Common myeloid progenitor, CD34-positive (primary cell): Measurements from ENCODE around the gene FAM107B.

Experiments
- CTCF ChIA-PET: fragments of 350-600 bp; sonication (Branson Sonifier 250); formaldehyde crosslinking; loops from one replicate; lab custom pipeline; 2021; ENCODE audit warnings: antibody characterized with exemption; lab: Charles Lee
- POLR2A ChIA-PET: fragments of 350-600 bp; sonication (Branson Sonifier 250); formaldehyde crosslinking; loops from one replicate; lab custom pipeline; 2021; ENCODE audit warnings: antibody characterized with exemption; lab: Charles Lee
- DNase-seq, 3 donors: peaks; one replicate each; pipeline versions ENCODE4 v3.0.0 to v3.0.0-alpha.2; 2013
- H3K27ac ChIP-seq, 2 experiments: 1 replicate in 1 of 2; 2 replicates in 1 of 2; pipeline ENCODE4 v1.7.0; 2013; ENCODE audit warnings: inconsistent platforms in 2 of 2, low read length in 2 of 2, mild to moderate bottlenecking in 2 of 2, low read depth in 1 of 2, moderate library complexity in 1 of 2; ENCODE audit not compliant: severe bottlenecking in 2 of 2, insufficient read depth in 1 of 2, poor library complexity in 1 of 2
- H3K27me3 ChIP-seq, 5 experiments: replicated peaks in 2 of 5; 1 replicate in 3 of 5; 2 replicates in 2 of 5; pipeline versions ENCODE4 v1.6.1 to v1.7.0; 2013; ENCODE audit warnings: low read length in 4 of 5, mild to moderate bottlenecking in 2 of 5, moderate library complexity in 2 of 5, inconsistent platforms in 1 of 5; ENCODE audit not compliant: insufficient read depth in 5 of 5, control insufficient read depth in 4 of 5
- H3K36me3 ChIP-seq, 4 experiments: 1 replicate in 2 of 4; 2 replicates in 2 of 4; pipeline versions ENCODE4 v1.6.1 to v1.7.0; 2013; ENCODE audit warnings: low read length in 3 of 4, control low read depth in 1 of 4, mild to moderate bottlenecking in 1 of 4; ENCODE audit not compliant: control insufficient read depth in 4 of 4, insufficient read depth in 4 of 4
- H3K4me1 ChIP-seq, 4 experiments: 1 replicate in 3 of 4; 2 replicates in 1 of 4; pipeline versions ENCODE4 v1.6.1 to v1.7.1; 2013; ENCODE audit warnings: low read length in 3 of 4, mild to moderate bottlenecking in 3 of 4, control low read depth in 1 of 4, inconsistent platforms in 1 of 4, moderate library complexity in 1 of 4; ENCODE audit not compliant: control insufficient read depth in 4 of 4, insufficient read depth in 4 of 4; ENCODE audit errors: control extremely low read depth in 1 of 4
- H3K4me3 ChIP-seq, 7 experiments: 1 replicate in 4 of 7; 2 replicates in 3 of 7; pipeline versions ENCODE4 v1.5.1 to v1.7.0; 2013; ENCODE audit warnings: mild to moderate bottlenecking in 7 of 7, low read length in 6 of 7, moderate library complexity in 6 of 7, inconsistent platforms in 2 of 7, low read depth in 2 of 7, control low read depth in 1 of 7; ENCODE audit not compliant: insufficient read depth in 4 of 7, control insufficient read depth in 1 of 7; ENCODE audit errors: extremely low read depth in 1 of 7
- H3K9me3 ChIP-seq, 5 experiments: 1 replicate in 4 of 5; 2 replicates in 1 of 5; pipeline versions ENCODE4 v1.6.1 to v1.7.1; 2013; ENCODE audit warnings: low read length in 4 of 5, mild to moderate bottlenecking in 2 of 5, inconsistent platforms in 1 of 5, low read depth in 1 of 5, moderate library complexity in 1 of 5; ENCODE audit not compliant: control insufficient read depth in 4 of 5, insufficient read depth in 2 of 5; ENCODE audit errors: control extremely low read depth in 1 of 5
- WGBS: methylation state at CpG from one replicate; pipeline ENCODE4 v1.1.5; 2013; ENCODE audit not compliant: insufficient coverage; 5-methylcytosine and 5-hydroxymethylcytosine counted together

The FAM107B gene

DNA sequence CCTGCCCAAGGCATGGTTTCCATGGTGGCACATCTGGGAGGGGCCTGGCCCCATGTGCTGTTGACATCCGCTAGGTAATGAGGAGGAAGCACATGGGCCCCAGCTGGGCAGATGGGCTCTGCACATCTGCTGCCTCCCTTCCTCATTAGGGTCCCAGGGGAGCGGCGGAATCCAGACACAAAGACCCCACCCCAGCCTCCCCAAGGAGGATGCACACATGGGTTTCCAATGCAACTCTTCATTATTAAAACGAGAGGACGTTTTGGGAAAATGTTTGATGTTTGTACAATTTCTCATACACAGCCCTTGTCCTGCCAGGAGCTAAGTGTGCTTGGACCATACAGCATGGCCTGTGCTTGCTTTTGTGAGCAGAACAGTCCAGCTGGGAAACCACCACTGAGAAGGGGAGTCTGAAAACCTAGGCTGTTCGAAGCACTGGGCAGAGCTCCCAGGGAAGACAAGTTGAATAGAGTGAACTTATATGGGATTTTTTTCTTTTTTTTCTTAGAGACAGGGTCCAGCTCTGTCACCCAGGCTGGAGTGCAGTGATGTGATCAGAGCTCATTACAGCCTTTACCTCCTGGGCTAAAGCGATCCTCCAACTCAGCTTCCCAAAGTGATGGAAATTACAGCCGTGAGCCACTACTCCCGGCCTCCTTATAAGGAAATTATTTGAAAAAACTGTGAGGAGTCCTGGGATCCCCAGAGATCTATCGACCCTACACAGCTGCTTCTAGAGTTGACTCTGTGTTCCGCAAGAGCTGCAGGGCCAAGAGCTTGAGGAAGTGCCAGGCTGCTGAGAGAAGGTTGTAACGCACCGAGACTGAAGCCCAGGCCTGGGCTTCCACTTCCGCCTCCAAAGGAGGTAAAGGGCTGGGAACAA is 23.4 kb downstream of the FAM107B start:
- peak in 2 of 3 donors; percentile 37 to 46 for DNase-seq
- 73% methylated on average over 11 of the region's 14 CpGs for WGBS
- H3K27ac ChIP-seq = no peak overlapping the region
- H3K4me3 ChIP-seq = no peak overlapping the region
- H3K27me3 ChIP-seq = no peaks in the 10 kb centered on the region
- no peaks in the 10 kb centered on the region for H3K36me3 ChIP-seq
- CTCF ChIA-PET = no interaction called here
- POLR2A ChIA-PET = no interaction called here
- H3K9me3 ChIP-seq = no peaks in the 10 kb centered on the region
- H3K4me1 ChIP-seq = peaks cover 0 to 4% (median under 1%) of the 10 kb centered on the region in 4 experiments

DNA sequence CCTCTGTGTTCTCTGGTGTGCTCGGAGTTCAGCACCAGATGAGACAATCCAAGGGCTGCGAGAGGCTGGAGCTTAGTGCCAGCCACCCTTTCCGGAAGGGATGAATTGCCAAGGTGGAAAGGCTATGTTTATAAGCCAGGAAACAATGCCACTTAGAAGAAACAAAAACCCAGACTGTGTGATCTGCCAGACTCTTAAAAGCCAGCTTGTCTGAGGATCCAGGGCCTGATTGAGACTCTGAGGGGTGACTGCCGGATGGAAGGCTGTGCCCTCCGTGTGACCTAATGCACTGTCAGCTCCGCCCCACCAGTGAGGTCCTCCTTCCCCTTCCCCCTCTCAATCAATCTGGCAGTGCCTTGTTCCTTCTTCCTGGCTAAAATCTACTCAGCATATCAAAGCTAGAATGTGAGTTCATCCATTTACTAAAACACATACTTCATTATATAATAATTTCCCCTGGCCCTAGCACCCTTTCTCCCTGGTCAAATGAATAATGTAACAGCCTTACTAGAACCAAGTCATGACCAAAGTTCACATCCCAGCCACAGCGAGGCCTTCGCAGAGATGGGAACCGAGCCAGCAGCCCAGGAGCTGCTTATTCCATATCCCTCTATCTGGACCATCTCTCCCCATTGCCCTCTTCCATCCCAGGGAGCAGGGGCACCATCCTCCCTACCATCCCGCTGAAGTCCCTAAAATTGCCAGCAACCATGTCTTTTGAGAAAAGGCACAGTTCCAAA is 25.5 kb downstream of the FAM107B start:
- no peak overlapping the region for H3K4me3 ChIP-seq
- 100% methylated on average over 4 of the region's 10 CpGs for WGBS
- peaks cover 0 to 4% (median under 1%) of the 10 kb centered on the region in 4 experiments for H3K4me1 ChIP-seq
- DNase-seq = peak in 2 of 3 donors; percentile 21 to 37
- no peaks in the 10 kb centered on the region for H3K27me3 ChIP-seq
- POLR2A ChIA-PET = no interaction called here
- no peak overlapping the region for H3K27ac ChIP-seq
- CTCF ChIA-PET = no interaction called here
- no peaks in the 10 kb centered on the region for H3K9me3 ChIP-seq
- H3K36me3 ChIP-seq = no peaks in the 10 kb centered on the region

DNA sequence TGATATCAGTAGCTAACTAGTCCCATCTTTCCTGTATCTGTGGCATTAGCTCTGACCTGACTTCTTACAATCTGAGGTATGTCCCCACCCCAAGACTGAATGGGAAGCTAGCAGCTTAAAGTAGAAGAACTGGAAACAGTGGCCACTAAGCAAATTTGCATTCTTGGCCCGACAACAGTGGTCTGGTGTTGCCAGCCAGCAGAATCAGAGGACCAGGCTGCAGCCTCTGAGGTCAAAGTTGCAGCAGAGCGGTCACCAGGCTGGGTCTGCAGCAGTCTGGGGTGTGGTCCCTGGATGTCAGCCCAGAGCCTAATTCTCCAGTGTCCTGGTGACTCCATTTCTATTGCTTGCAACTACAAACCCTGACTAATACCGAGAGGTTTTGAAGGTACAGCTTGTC is 26.3 kb downstream of the FAM107B start:
- 98% methylated on average over 3 of the region's 3 CpGs for WGBS
- no peak for DNase-seq
- CTCF ChIA-PET = no interaction called here
- Histone ChIP-seq H3K36me3 (no peaks in the 10 kb centered on the region), H3K27ac (no peak overlapping the region), H3K4me1 (peaks cover 0 to 4% (median under 1%) of the 10 kb centered on the region in 4 experiments), H3K9me3 (no peaks in the 10 kb centered on the region), H3K27me3 (no peaks in the 10 kb centered on the region), H3K4me3 (no peak overlapping the region)
- POLR2A ChIA-PET = no interaction called here

GRCh38 chr10:14742815-14743214 is 31.9 kb downstream of the FAM107B start:
- POLR2A ChIA-PET = interaction anchor here (0.5 kb wide), 1 partner anchor 11 kb away, joined by 3 read pairs; no protein-coding TSS in a partner anchor
- peak; percentile 48 to 54 (median 53) for DNase-seq

DNA sequence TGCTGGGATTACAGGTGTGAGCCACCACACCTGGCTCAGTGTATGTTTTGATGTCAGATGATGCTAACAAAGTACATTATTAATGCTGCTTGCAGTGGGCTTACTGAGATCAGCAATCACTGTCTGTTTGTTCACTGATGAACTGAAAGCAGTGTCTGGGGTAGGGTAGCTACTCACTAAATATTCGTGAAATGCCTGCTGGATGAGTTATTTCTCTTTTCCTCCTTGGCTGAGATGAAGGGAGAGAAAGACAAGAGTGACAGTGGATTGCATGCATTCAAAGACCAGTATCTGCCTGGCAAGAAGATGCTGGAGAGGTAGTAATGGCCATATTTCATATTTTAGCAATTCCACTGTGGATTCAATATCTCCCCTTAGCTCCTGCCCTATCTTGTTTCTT is 32.3 kb downstream of the FAM107B start:
- H3K27me3 ChIP-seq = no peaks in the 10 kb centered on the region
- ChIA-PET POLR2A (interaction anchor here (0.5 kb wide), 1 partner anchor 11 kb away, joined by 3 read pairs; no protein-coding TSS in a partner anchor), CTCF (no interaction called here)
- no peak overlapping the region for H3K27ac ChIP-seq
- no peaks in the 10 kb centered on the region for H3K36me3 ChIP-seq
- H3K4me1 ChIP-seq = peaks cover 3 to 16% (median 7%) of the 10 kb centered on the region in 4 experiments
- H3K9me3 ChIP-seq = peaks cover 0 to 7% (median 0%) of the 10 kb centered on the region in 5 experiments
- WGBS = 89% methylated on average over 1 of the region's 1 CpG
- H3K4me3 ChIP-seq = no peak overlapping the region
- DNase-seq = peak in 1 of 3 donors; percentile 17

More at GRCh38 chr10:14742815-14743214, 31.9 kb downstream of the FAM107B start:
- no peaks in the 10 kb centered on the region for H3K36me3 ChIP-seq
- no peak overlapping the region for H3K27ac ChIP-seq
- H3K27me3 ChIP-seq = no peaks in the 10 kb centered on the region
- H3K9me3 ChIP-seq = peaks cover 0 to 7% (median 0%) of the 10 kb centered on the region in 5 experiments
- peaks cover 3 to 14% (median 7%) of the 10 kb centered on the region in 4 experiments for H3K4me1 ChIP-seq
- CTCF ChIA-PET = no interaction called here
- WGBS = 0% methylated on average over 2 of the region's 3 CpGs
- H3K4me3 ChIP-seq = no peak overlapping the region

GRCh38 chr10:14740684-14741247 is 33.9 kb downstream of the FAM107B start:
- CTCF ChIA-PET = interaction anchor here (1.3 to 1.5 kb wide), 2 partner anchors 12 to 15 kb away, joined by 3 to 7 read pairs; no protein-coding TSS in a partner anchor
- H3K27ac ChIP-seq = no peak overlapping the region

More at GRCh38 chr10:14740684-14741247, 33.9 kb downstream of the FAM107B start:
- 41% methylated on average over 3 of the region's 3 CpGs for WGBS
- DNase-seq = peak in 2 of 3 donors; percentile 37 to 55
- Histone ChIP-seq H3K9me3 (peaks cover 0 to 7% (median 0%) of the 10 kb centered on the region in 5 experiments), H3K36me3 (no peaks in the 10 kb centered on the region), H3K4me3 (no peak overlapping the region), H3K27me3 (no peaks in the 10 kb centered on the region), H3K4me1 (peaks cover 9 to 32% (median 14%) of the 10 kb centered on the region in 4 experiments)
- POLR2A ChIA-PET = no interaction called here
